HG03103 (cell line): ENCODE results near the gene SRGAP2B.
"Not testable (repeated sequence)": the region's sequence is repeated elsewhere in the genome, so short reads cannot be mapped to it uniquely, and the experiment has no call there.

Experiments
- ATAC-seq: cut with Tn5 transposase; IDR thresholded peaks from one replicate; pipeline ENCODE4 v1.9.1; 2021; ENCODE audit warnings: low read depth; ENCODE audit not compliant: unreplicated experiment

SRGAP2B gene

GRCh38 chr1:144917154-144918026, 177.7 kb downstream of the SRGAP2B start:
- ATAC-seq: not testable (repeated sequence)

GRCh38 chr1:144913977-144914734, 181.0 kb downstream of the SRGAP2B start:
- ATAC-seq: not testable (repeated sequence)

GRCh38 chr1:144913458-144913857, 181.7 kb downstream of the SRGAP2B start:
- not testable (repeated sequence) for ATAC-seq

GRCh38 chr1:144910729-144911128, 184.4 kb downstream of the SRGAP2B start:
- ATAC-seq: not testable (repeated sequence)

GRCh38 chr1:144900841-144901240, 194.3 kb downstream of the SRGAP2B start:
- not testable (repeated sequence) for ATAC-seq

GRCh38 chr1:144894454-144895201, 200.5 kb downstream of the SRGAP2B start:
- ATAC-seq: not testable (repeated sequence)

- not testable (repeated sequence) for ATAC-seq
These were observed 201.3 kb downstream of the SRGAP2B start for GRCh38 chr1:144893710-144894438.

- not testable (repeated sequence) for ATAC-seq
These were observed 202.1 kb downstream of the SRGAP2B start for GRCh38 chr1:144893062-144893461.

GRCh38 chr1:144889450-144890115, 205.5 kb downstream of the SRGAP2B start:
- ATAC-seq: not testable (repeated sequence)

- not testable (repeated sequence) for ATAC-seq
These were observed 212.1 kb downstream of the SRGAP2B start for GRCh38 chr1:144883022-144883421.

GRCh38 chr1:144882343-144882742, 212.8 kb downstream of the SRGAP2B start:
- ATAC-seq: not testable (repeated sequence)

- ATAC-seq: not testable (repeated sequence)
These were observed 236.5 kb downstream of the SRGAP2B start for GRCh38 chr1:144858607-144859006.
